IMR-90 (cell line): ENCODE data around the gene INPP5A. TPM values are rescaled to one million over a fixed set of nuclear protein-coding genes. Genes with fewer than 3 reads are reported as not detected.

Experiments used
- ATAC-seq: fragments of 200-7000 bp; cut with Tn5 transposase; 2 replicates; pipeline ENCODE4 v1.9.1; 2020; ENCODE audit warnings: low read depth, mild to moderate bottlenecking, moderate library complexity
- BruUV-seq: library from RNA; stranded (reverse); fragments of 400-500 nt; replicated peaks from 2 replicates; lab custom pipeline; 2021; lab: Mats Ljungman, UMichigan
- CTCF ChIA-PET: fragments of 300-600 bp; formaldehyde crosslinking; extraction: SDS; loops from one replicate; lab custom pipeline; 2021; ENCODE audit warnings: antibody characterized with exemption; lab: Yijun Ruan, JAX
- POLR2A ChIA-PET: fragments of 300-600 bp; sonication (Branson Sonifier 250); formaldehyde crosslinking; loops from one replicate; lab custom pipeline; 2022; ENCODE audit warnings: antibody characterized with exemption; ENCODE audit not compliant: unreplicated experiment; lab: Charles Lee
- DNase-seq: peaks from one replicate; pipeline ENCODE4 v3.0.0; 2013
- H2AFZ ChIP-seq: replicated peaks from 2 replicates; pipeline ENCODE3; 2013; ENCODE audit warnings: low read length, mild to moderate bottlenecking; ENCODE audit not compliant: poor library complexity
- H2AK5ac ChIP-seq: 2 replicates; pipeline ENCODE4 v1.6.1; 2013; ENCODE audit warnings: low read depth, low read length, inconsistent platforms
- H2AK9ac ChIP-seq: replicated peaks from 2 replicates; pipeline ENCODE3; 2013; ENCODE audit warnings: mild to moderate bottlenecking, low read depth, low read length, moderate library complexity; ENCODE audit not compliant: poor library complexity
- H2BK120ac ChIP-seq: 2 replicates; pipeline ENCODE4 v1.6.1; 2013; ENCODE audit warnings: low read depth, low read length, inconsistent platforms
- H2BK15ac ChIP-seq: 3 replicates; pipeline ENCODE4 v1.6.1; 2013; ENCODE audit warnings: low read depth, low read length, inconsistent platforms
- H2BK20ac ChIP-seq: 2 replicates; pipeline ENCODE4 v1.6.1; 2013; ENCODE audit warnings: low read depth, mild to moderate bottlenecking, inconsistent platforms, low read length, moderate library complexity
- H2BK5ac ChIP-seq: 2 replicates; pipeline ENCODE4 v1.6.1; 2013; ENCODE audit warnings: mild to moderate bottlenecking, low read depth, low read length, inconsistent platforms; ENCODE audit not compliant: poor library complexity, severe bottlenecking
- H3K14ac ChIP-seq: replicated peaks from 2 replicates; pipeline ENCODE4 v1.6.1; 2013; ENCODE audit warnings: low read depth, low read length, inconsistent platforms
- H3K18ac ChIP-seq: 2 replicates; pipeline ENCODE4 v1.6.1; 2013; ENCODE audit warnings: low read depth, low read length, control low read depth
- H3K23ac ChIP-seq: 2 replicates; pipeline ENCODE4 v1.6.1; 2013; ENCODE audit warnings: low read depth, low read length, inconsistent platforms
- H3K27ac ChIP-seq: 2 replicates; pipeline ENCODE4 v1.5.1; 2013; ENCODE audit warnings: mild to moderate bottlenecking, control low read depth, low read length; ENCODE audit not compliant: insufficient read depth
- H3K27me3 ChIP-seq: 2 replicates; pipeline ENCODE4 v1.6.1; 2013; ENCODE audit warnings: low read length; ENCODE audit not compliant: control insufficient read depth, insufficient read depth
- H3K36me3 ChIP-seq: 2 replicates; pipeline ENCODE4 v1.6.1; 2013; ENCODE audit warnings: low read length, mixed read lengths; ENCODE audit not compliant: control insufficient read depth, insufficient read depth
- H3K4ac ChIP-seq: 2 replicates; pipeline ENCODE4 v1.6.1; 2013; ENCODE audit warnings: low read depth, low read length, inconsistent platforms
- H3K4me1 ChIP-seq: 2 replicates; pipeline ENCODE4 v1.6.1; 2013; ENCODE audit warnings: low read length, mixed read lengths; ENCODE audit not compliant: control insufficient read depth, insufficient read depth
- H3K4me2 ChIP-seq: 2 replicates; pipeline ENCODE4 v1.6.1; 2013; ENCODE audit warnings: low read depth, mild to moderate bottlenecking, control low read depth, low read length, moderate library complexity
- H3K4me3 ChIP-seq: 2 replicates; pipeline ENCODE4 v1.5.1; 2013; ENCODE audit warnings: low read depth, mild to moderate bottlenecking, control low read depth, low read length, moderate library complexity; ENCODE audit not compliant: insufficient read depth
- H3K56ac ChIP-seq: 2 replicates; pipeline ENCODE4 v1.6.1; 2013; ENCODE audit warnings: low read length, inconsistent platforms; ENCODE audit not compliant: insufficient read depth; ENCODE audit errors: extremely low read depth
- H3K79me1 ChIP-seq, 2 experiments: 2 replicates each; pipeline ENCODE4 v1.6.1; 2013; ENCODE audit warnings: low read length in 2 of 2, inconsistent platforms in 1 of 2, low read depth in 1 of 2
- H3K9ac ChIP-seq: 2 replicates; pipeline ENCODE4 v1.6.1; 2013; ENCODE audit warnings: low read depth, low read length, control low read depth
- H3K9me1 ChIP-seq: 2 replicates; pipeline ENCODE4 v1.6.1; 2013; ENCODE audit warnings: low read length, inconsistent platforms; ENCODE audit not compliant: insufficient read depth
- H3K9me3 ChIP-seq: 2 replicates; pipeline ENCODE4 v1.6.1; 2013; ENCODE audit warnings: low read length; ENCODE audit not compliant: control insufficient read depth, insufficient read depth
- H4K20me1 ChIP-seq: 2 replicates; pipeline ENCODE4 v1.6.1; 2013; ENCODE audit warnings: low read length, inconsistent platforms; ENCODE audit not compliant: insufficient read depth
- H4K5ac ChIP-seq: 2 replicates; pipeline ENCODE4 v1.6.1; 2013; ENCODE audit warnings: mild to moderate bottlenecking, low read depth, low read length, control low read depth
- H4K8ac ChIP-seq, 2 experiments: 2 replicates each; pipeline ENCODE4 v1.6.1; 2013; ENCODE audit warnings: low read depth in 2 of 2, low read length in 2 of 2, control low read depth in 1 of 2, inconsistent platforms in 1 of 2
- H4K91ac ChIP-seq: 2 replicates; pipeline ENCODE4 v1.6.1; 2013; ENCODE audit warnings: low read depth, low read length, inconsistent platforms; ENCODE audit not compliant: insufficient read depth
- ELK1 ChIP-seq: fragments of 150-350 bp; IDR thresholded peaks from 2 replicates; pipeline ENCODE4 v1.6.1; 2016; ENCODE audit warnings: low read depth, mild to moderate bottlenecking, low read length, moderate library complexity, borderline replicate concordance
- FOS ChIP-seq: fragments of 150-350 bp; IDR thresholded peaks from 2 replicates; pipeline ENCODE4 v1.6.1; 2016; ENCODE audit warnings: low read depth, low read length
- MAZ ChIP-seq: IDR thresholded peaks from 2 replicates; pipeline ENCODE4 v1.6.1; 2012; ENCODE audit warnings: low read depth, mild to moderate bottlenecking, low read length, improper control_type of control experiment, moderate library complexity, borderline replicate concordance
- MXI1 ChIP-seq: IDR thresholded peaks from 2 replicates; pipeline ENCODE4 v1.6.1; 2012; ENCODE audit warnings: low read depth, mild to moderate bottlenecking, low read length, moderate library complexity, borderline replicate concordance
- NFE2L2 ChIP-seq: fragments of 150-350 bp; IDR thresholded peaks from 2 replicates; pipeline ENCODE4 v1.6.1; 2016; ENCODE audit warnings: low read depth, mild to moderate bottlenecking, low read length
- POLR2A ChIP-seq: IDR thresholded peaks from 2 replicates; pipeline ENCODE4 v1.6.1; 2012; ENCODE audit warnings: mild to moderate bottlenecking, low read depth, low read length
- RCOR1 ChIP-seq: IDR thresholded peaks from 2 replicates; pipeline ENCODE4 v1.6.1; 2012; ENCODE audit warnings: mild to moderate bottlenecking, low read length, improper control_type of control experiment; ENCODE audit not compliant: insufficient replicate concordance
- RFX5 ChIP-seq: IDR thresholded peaks from 2 replicates; pipeline ENCODE4 v1.8.0; 2012; ENCODE audit warnings: low read depth, mild to moderate bottlenecking, low read length, moderate library complexity
- WGBS, 2 experiments: methylation state at CpG; one replicate each; pipeline versions ENCODE4 v1.1.5 to v1.1.7; 2013; ENCODE audit warnings: missing lambda C conversion rate in 2 of 2; ENCODE audit not compliant: insufficient read length in 1 of 2; ENCODE audit errors: extremely low coverage in 2 of 2; 5-methylcytosine and 5-hydroxymethylcytosine counted together
- dilution Hi-C: fragments of 300-500 bp; cut with HindIII; formaldehyde crosslinking; loops from one replicate; pipeline ENCODE4 v1.14.3; 2018; ENCODE audit warnings: low sequenced_read_pairs; ENCODE audit not compliant: unreplicated experiment
- in situ Hi-C: fragments of 300-500 bp; cut with MboI; formaldehyde crosslinking; loops from 3 replicates; pipeline ENCODE4 v1.14.3; 2019; ENCODE audit warnings: low sequenced_read_pairs, inconsistent platforms, mixed read lengths
- intact Hi-C: fragments of 100-400 bp; cut with micrococcal nuclease; formaldehyde crosslinking; loops from 2 replicates; pipeline ENCODE4 v1.10.0; 2022
- polyA plus RNA-seq, 3 experiments: library from polyadenylated mRNA; depleted of rRNA; stranded (reverse); fragments of >200 nt; gene quantifications; 2 replicates each; pipeline ENCODE4 v1.2.3, GENCODE V29; 2012; ENCODE audit warnings: low replicate concordance in 1 of 3
- total RNA-seq: library from RNA; depleted of rRNA; stranded (reverse); fragments of >200 nt; gene quantifications from 2 replicates; pipeline ENCODE4 v1.2.3, GENCODE V29; 2012

INPP5A gene
- total and polyA plus RNA-seq, 2 of the 4 experiments (the other 2 are of a cell fraction), result 21.4 to 36.7 TPM

GRCh38 chr10:132522521-132523411 lies 14.8 kb upstream of the INPP5A start:
- Histone ChIP-seq H3K4me1 (peaks cover 19% of the 10 kb centered on the region), H3K27ac (no peak overlapping the region), H3K23ac (no peak overlapping the region), H2BK15ac (no peak overlapping the region), H3K27me3 (no peaks in the 10 kb centered on the region), H3K9me3 (no peaks in the 10 kb centered on the region), H3K4me3 (no peak overlapping the region), H3K9me1 (peaks cover 7% of the 10 kb centered on the region), H4K91ac (no peak overlapping the region), H3K18ac (no peak overlapping the region), H2BK20ac (no peak overlapping the region), H3K4me2 (no peak overlapping the region), H3K9ac (no peak overlapping the region), H2AFZ (no peak overlapping the region), H3K36me3 (no peaks in the 10 kb centered on the region), H2BK5ac (no peak overlapping the region), H2AK5ac (no peak overlapping the region), H2AK9ac (no peak overlapping the region), H3K14ac (no peak overlapping the region), H2BK120ac (no peak overlapping the region), H3K79me1 (peaks cover 0 to 3% of the 10 kb centered on the region in 2 experiments; a peak in 1 of 4 replicates), H4K20me1 (no peaks in the 10 kb centered on the region), H4K8ac (no peak overlapping the region), H3K56ac (no peak overlapping the region), H3K4ac (no peak overlapping the region), H4K5ac (no peak overlapping the region)
- TF ChIP-seq RFX5 (no peak), FOS (no peak), MAZ (no peak), NFE2L2 (no peak), RCOR1 (no peak), ELK1 (no peak), POLR2A (no peak), MXI1 (no peak)
- intact Hi-C loops, result no loop called here
- CTCF ChIA-PET, result no interaction called here
- 98% methylated on average over 6 of the region's 14 CpGs; no CpG with 5 or more reads in 1 of the 2 experiments for WGBS, 2 experiments
- dilution Hi-C loops, result no loop called here
- POLR2A ChIA-PET, result no interaction called here
- in situ Hi-C loops, result no loop called here
- no peak for ATAC-seq
- no peak for DNase-seq
- no TSS peak for BruUV-seq
